HG02885 (cell line): ENCODE data around the gene HSD11B1.

Experiments used
- ATAC-seq: cut with Tn5 transposase; IDR thresholded peaks from one replicate; pipeline ENCODE4 v1.9.1; 2021; ENCODE audit warnings: mild to moderate bottlenecking; ENCODE audit not compliant: unreplicated experiment, poor library complexity

The HSD11B1 gene

DNA sequence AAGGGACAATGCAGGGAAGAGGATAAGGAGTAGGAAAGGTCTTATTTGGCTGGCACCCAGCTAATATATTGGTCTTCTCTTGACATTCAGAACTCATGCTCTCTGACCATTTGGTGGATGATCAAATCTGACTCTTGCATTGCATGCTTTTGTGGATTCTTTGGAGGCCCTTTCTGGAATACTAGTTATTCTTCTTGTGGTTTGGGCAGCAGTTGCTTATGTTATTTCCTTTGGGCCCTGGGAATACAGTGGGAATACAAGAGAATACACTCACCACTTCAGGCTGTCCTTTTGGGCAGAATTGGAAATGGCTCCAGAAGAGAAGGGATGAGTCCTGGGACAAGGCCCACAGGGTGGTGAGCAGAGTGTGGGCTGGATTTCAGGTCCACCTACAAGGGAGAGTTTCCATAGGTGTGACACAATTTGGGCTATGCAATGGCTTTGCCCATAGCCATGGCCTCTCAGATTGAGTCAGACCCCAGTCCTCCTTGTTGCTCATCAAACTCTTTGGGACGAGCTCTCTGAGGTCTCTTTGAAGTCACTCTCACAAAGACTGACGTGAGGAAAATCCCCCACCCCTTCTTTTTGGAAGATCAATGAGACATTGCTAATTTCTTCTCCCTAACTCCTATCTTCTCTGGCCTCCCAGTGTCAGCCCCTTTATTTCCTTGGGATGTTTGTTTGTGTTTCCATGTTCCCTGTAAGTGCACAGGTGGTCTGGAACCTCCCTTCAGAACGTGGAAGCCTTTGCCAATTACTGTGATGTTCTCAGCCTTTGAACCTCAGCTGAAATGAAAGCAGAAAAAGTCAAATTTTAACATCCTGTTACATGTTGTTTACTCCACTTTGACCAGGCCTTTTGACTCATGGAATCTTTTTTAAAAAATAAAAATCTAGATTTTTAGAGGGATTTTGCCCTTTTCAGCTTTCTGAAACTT lies 19.4 kb downstream of the HSD11B1 start:
- peak; percentile 65 for ATAC-seq

DNA sequence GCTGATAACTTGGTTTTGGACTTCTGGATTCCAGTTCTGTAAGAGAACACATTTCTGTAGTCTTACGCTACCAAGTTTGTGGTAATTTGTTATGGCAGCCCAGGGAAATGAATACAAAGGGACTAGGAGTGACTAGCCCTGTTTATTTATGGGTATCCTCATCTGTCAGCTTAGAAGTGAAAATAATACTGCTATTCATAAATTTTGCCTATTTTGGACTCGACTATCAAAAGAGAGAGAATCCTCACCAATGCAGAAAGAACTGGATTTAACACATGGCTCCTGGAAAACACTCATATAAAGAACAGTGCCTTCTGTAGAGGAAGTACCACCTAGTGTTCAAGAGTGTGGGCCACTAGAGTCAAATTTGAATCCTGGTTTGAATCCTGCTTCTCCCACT lies 22.6 kb downstream of the HSD11B1 start:
- no peak for ATAC-seq

DNA sequence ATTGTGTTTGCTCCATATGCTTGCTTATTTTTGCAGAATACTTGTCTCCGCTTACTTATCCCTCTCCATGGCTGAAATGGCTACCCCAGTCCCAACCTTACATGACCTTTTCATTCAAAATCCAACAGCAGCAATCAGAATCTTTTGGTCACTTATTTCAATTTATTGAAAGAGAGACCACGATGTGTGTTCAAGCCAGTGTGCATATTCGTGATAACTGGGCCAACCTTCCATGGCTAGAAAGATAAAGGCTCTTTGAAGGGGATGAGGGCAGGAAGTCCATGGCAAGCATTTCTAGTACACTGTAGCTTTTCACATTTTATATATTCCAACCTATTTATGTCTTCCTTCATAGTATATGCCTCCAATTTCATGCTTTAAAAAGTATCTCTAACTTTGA lies 23.1 kb downstream of the HSD11B1 start:
- no peak for ATAC-seq

DNA sequence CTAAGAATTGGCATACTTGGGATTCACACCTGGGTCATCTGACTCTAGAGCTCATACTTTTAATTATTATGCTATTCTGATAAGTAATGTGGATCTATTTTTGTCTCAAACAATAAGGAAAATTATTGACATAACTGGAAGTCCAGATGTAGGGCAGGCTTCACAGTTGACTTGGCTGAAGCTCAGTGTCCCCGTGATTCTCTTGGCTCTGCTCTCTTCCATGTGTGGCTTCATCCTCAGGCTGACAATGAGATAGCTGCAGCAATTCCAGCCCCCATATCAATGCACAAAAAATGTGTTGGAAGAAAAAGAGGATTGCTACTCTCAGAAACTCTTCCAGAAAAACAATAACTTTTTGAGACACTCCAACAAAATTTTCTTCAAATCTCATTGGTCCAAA lies 23.8 kb downstream of the HSD11B1 start:
- ATAC-seq, result no peak

DNA sequence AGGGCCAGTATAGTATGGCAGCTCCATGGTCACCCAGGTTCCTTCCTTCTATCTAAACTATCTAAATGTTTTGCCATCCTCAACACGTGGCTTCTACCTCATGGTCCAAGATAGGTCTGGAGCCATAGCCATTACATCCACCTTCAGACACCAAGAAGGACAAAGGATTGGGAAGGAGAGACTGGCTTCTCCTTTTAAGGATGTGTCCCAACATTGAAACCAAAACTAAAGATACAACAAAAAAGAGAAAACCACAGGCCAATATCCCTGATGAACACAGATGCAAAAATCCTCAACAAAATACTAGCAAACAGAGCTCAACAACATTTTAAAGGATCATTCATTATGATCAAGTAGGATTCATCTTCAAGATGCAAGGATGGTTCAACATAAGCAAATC lies 24.8 kb downstream of the HSD11B1 start:
- ATAC-seq, result no peak

DNA sequence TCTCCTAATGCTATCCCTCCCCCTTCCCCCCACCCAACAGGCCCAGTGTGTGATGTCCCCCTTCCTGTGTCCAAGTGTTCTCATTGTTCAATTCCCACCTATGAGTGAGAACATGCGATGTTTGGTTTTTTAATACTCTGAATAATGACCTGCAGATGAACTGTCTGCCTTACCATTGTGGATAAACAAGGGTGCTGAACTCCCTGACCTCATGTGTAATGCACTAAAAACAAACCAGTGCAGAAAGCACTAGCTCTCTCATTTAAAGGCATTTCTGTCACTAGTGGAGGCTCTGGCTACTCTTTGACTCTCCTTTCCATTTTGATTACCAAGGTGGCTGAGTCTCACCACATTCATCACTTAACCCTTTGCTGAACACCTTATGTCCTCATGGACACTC lies 28.1 kb downstream of the HSD11B1 start:
- no peak for ATAC-seq

DNA sequence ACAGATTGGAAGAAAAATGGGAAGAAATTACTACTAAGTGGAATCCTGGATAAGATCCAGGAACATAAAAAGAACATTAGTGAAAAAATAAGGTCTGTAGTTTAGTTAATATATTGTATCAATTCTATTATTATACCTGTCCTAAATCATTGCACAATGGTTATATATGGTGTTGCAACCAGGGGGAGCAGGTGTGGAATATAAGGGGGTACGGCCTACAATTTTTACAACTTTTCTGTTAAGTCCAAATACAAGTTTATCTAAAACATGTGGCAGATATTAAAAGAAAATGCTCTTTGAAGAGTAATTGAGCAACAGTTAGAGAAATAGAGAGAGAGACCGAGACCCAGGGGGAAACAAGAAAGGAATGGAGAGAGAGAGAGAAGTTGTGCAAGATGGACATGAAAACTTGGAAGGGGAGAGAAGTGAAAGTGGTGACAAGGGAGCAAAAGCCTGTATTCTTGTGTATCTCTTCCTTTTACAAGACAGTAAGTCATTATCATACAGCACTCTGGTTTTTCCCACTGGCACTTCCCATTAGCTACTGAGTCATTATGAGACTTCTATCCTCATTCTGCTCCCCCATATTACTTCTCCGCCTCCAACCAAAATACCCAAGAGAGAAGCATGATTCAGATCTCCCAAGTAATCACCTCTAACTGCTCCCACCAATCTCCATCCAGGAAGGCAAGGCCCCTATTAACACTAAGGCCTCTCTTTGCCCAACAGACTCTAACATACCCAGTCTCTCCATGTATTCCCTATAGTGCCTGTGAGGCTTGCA lies 29.0 kb downstream of the HSD11B1 start:
- ATAC-seq, result no peak

DNA sequence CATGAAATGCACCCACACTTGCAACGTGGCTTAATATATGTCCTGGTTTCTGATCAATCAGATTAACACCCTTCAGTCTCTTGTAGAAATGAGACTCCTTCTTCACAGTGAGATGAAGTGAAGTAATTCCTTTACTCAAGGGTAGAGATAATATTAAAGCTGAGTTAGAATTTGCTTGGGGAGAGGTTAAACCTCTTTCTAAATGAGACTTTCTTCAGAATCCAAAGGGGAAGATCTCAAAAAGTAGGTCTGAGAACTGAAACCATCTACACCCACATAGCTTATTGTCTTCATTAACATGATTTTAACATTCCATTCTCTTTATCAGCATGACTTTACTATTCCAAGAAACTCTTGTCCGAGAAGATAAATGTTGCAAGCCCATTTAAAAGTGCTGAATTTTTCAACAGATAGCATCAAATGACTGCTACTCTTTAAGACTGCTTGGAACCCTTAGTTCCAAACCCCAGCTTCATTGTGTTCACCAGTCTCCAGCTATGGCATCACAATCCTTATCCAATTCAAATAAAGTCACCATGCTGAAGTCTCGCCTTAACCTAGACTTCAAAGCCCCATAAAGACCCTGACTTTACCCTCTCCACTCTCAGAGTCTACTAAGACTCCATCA lies 32.0 kb downstream of the HSD11B1 start:
- ATAC-seq, result no peak

DNA sequence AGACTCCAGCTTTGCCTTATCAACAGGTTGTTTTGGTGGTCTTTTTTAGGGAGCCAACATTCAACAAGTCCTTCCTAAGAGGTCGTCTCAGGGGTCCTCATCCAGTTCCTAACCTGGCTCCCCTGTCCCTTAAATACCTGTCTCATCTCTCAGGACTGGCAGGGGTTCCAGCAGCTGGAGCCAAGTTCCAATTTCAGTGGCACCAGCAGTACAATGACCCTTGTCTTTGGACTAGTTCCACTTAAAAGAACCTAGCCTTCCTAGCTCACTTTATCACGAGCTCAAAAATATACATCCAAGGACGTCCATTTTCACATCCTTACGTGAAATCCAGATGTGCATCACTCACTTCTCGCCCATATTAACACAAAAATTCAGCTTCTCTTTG lies 32.5 kb downstream of the HSD11B1 start:
- ATAC-seq, result no peak

DNA sequence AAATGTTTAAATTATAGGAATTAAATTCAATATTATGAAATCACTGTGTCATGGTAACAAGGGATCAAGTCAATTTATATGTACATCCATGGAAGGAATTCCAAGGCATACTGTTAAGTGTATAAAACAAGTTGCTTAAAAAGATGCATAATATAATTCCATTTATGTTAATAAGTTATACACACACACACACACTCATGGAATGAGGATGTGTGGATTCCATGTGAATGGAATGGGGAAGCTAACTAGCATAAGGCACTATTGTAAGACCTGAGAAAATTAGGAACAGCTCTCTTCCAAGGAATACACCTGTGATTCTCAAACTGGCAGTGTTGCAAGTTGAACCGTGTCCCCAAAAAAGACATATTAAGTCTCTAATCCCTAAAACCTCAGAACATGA lies 33.6 kb downstream of the HSD11B1 start:
- no peak for ATAC-seq

DNA sequence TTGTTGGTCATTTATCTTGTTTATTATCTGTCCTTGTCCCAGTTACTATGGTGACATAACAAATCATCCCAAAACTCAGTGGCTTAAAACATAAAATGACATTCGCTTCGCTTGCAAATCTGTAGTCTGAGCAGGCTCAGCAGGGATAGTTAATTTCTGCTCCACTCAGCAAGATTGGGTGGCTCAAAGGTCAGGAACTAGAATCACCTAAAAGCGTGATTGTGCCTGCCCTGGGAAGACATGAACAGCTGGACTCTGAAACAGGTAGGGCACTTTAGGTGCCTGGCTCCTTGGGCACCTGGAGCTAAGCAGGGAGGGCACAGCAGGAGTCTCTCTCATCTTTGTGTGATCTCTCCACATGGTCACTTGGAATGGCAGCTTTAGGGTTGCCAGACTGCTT lies 36.5 kb downstream of the HSD11B1 start:
- ATAC-seq, result no peak

DNA sequence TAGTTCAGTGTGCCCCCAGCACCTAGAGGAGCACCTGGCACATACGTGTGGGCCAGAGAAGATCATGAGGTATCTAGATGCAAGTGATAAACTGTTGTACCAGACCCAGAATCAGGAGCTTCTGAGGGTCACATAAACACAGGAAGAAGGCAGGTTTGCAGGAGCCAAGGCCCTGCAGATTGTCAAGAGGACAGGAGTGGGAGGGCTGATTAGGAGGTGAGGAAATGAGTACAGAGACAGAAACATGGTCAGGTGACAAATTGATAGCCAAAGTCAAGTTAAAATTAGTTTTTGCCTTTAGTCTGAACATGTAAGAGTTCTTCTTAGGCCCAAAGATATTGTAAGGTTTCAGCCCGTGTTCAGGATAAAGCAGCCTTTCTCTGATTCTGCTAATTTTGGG lies 37.2 kb downstream of the HSD11B1 start:
- ATAC-seq, result no peak

DNA sequence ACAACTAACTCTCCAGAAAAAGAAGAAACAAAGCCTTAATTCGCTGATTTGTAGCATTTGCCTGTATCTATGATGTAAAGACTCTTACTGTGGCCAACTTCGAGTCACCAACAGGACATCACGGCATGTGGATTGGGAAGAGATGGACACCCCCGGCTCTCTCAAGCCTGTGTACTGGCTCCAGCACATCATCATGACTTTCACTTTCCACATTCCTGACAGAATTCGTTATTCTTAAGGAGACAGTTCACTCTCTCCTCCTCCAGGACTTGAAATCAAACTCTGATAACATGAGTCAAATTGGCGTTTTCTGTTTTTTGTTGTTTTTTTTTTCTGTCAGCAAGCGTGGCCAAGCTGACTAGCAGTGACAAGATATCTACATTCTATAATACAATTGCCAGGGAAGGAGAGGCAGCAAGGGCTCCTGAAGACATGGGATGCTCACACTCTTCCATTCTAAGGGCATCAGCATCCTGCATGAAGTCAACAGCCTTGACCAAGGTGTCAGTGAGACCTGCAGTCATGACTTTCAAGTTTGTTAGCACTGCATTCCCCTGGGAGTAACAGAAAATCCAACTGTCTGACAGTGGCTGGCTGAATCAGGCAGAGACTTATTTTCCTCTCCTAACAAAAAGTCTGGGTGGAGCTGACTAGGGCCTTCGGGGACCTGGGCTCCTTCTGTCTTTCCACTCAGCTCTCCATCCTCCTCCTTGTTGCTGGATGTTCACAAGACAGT lies 37.9 kb downstream of the HSD11B1 start:
- no peak for ATAC-seq

DNA sequence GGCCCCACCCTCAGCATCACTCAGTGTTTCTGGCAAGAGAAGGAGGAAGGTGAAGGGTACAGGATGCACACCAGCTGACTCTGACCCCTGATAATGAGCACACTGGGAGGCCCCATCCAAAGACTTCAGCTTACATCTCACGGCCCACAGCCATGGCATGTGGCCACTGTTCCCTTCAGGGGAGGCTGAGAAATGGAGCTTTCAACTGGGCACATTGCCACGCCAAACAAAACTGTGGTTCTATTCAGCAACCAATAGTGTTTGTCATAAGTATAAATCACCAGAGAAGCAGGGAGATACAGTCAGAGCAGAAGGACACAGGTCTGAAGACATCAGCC lies 38.5 kb downstream of the HSD11B1 start:
- ATAC-seq, result no peak

DNA sequence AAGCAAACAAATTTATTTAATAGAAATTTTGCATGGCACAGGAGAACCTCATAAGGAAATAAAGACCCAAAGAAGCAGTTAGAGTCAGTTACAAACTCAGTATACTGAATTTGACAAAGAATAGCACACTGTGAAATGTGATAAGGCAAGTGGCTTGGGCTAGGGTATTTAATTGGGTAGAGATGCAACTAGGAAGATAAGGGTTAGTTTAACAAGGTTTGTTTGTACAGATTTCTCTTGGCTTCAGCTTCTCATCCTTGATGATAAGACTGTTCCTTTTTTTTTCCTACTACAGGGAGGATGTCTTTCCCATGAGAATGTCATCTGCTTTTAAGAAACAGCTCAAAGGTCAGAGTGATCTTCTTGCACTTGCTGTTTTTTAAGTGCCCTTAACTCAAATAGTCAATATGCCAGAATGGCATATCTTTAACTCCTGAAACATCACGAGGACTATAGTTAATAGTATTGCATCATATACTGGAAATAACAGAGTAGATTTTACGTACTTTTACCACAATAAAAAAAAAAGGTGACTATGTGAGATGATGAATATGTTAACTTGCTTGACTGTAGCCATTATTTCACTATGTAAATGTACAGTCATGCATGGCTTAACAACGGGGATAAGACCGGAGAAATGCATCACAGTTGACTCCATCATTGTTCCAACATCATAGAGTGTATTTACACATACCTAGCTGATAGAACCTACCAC lies 42.0 kb downstream of the HSD11B1 start:
- ATAC-seq, result no peak

DNA sequence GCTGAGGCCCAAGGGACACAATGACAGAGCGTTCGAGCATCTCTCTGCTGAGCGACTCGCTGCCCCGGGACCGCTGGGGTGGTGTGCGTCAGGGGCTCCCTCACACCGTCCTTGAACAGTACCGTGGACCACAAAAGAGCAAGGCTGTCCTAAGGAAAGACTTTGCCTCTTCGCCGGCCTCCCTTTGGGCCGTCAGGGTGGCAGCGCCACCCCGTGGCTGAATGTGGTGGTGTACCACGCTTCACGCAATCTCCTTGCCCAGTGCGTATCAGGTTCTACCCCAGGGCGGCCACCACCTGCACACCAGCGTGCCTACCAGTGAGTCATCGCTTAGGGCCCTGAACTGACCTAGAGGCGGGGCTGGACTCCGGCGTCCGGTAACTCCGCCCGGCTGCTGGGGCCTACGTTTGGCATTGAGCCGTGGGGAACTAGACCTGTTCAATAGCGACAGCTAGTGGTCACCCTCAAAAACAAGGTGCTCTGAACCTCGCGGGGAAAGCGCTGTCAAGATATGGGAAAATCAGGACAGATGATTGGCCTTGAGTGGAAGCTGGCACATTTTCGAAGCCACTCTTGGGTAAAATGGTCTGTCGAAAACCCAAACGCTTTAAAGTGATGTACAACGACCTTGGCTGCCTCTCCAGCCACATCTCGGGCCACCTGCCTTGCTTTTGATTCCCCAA lies 43.1 kb downstream of the HSD11B1 start:
- peak; percentile 63 for ATAC-seq

DNA sequence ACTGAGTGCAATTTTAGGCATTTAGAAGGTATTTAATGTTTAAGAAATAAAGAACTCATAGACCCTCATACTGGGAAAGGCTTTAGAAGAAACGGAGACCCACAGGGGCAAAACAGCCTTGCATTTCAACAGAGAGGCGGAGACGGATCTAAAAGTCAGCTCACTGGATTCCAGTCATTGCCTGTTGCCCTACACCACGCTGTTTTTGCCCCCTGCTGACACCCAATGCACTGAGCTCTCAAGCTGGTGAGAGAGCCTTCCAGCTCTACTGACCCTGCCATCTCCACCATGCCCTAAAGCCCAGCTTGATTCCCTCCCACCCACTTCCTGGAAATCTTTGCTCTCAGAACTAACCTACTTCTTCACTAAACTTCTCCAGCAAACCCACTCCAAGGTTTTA lies 44.0 kb downstream of the HSD11B1 start:
- no peak for ATAC-seq

DNA sequence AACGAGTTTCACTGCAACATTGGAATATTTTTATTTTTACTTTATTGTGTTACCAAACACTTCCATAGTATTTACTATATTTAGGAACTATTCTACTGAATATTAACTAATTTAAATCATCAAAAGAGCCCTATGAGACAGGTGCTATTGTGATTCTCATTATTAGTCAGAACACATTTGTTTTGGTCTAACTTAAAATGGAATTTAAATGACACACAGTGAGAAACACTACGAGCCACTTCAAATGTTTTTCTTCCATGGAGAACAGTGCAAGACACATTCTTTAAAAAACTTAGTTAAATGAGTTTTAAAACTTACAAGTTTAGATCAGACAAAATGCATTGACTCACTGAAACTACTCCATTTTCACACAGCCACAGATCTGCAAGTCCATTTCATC lies 44.6 kb downstream of the HSD11B1 start:
- ATAC-seq, result no peak

DNA sequence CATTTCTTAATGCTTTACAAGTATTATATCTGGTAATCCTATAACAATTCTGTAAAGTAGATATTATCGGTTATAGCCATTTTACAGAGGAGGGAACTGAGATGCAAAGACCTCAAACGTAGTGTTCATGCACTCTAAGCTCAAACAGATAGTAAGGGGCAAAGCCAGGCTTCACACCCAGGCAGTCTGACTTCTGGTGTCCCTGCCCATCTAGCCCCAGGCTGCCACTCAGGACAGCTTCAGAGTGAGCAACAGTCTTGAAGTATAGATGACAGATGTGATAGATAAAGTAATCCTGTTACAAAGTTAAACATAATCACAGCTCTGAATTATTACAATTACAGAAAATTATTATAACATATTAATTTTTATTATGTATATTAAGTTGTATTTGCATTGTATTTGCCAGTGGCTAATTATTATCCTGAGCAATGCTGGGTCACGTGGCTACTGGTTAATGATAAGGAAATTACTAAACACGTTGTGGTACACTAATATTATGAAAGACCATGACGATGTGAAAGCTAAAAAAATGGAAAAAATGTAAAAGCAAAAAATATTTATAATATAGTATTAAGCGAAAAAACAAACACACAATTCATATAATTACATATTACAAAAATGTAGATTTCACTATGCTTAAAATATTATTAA lies 45.2 kb downstream of the HSD11B1 start:
- no peak for ATAC-seq
